OCI-M2 (cell line): ENCODE results near the gene FSHB.
"Not testable (repeated sequence)": the region's sequence is repeated elsewhere in the genome, so short reads cannot be mapped to it uniquely, and the experiment has no call there.

Source experiments
- DNase-seq: peaks from one replicate; lab custom pipeline; 2025; ENCODE audit not compliant: unreplicated experiment; lab: John Stamatoyannopoulos, UW

Gene FSHB

DNA sequence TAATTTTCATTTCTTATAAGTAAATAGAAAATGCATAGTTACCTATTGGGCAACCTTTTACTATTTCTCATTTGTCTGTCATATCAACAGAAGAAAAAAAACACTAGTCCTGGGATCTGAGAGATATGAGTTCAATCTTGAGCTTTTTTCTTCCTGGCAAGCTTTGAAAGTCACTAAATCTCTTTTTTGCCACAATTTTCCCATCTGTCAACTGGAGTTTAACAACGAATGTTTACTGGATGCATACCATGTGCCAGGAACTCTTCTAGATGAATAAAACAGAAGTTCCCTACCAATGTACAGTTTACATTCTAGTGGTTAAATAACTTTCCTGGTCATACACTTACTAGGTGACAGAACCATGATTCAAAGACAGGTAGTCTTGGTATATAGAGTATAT lies 31.0 kb downstream of the FSHB start:
- DNase-seq, result no peak

GRCh38 chr11:30268638-30269037 lies 37.8 kb downstream of the FSHB start:
- DNase-seq, result not testable (repeated sequence)

- DNase-seq, result no peak
Measured at GRCh38 chr11:30270671-30271070, 39.9 kb downstream of the FSHB start.

DNA sequence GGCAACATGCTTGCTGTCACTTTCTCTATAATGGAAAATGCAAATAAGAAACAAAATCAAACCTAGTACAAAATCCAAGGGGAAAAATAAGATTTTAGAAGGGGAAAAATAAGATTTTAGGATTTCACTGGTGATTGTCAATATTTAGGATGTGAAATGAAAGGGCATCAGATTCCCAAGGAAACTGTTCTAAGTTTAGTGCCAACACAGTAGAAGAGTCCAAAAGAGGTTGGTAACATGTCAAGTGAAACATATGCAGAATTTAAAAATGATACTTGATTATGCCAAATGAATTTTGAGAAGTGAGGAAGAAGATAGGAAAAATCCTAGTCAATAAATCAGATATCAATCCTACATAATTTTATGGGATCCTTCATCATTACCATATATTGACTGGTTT lies 46.4 kb downstream of the FSHB start:
- DNase-seq, result no peak

DNA sequence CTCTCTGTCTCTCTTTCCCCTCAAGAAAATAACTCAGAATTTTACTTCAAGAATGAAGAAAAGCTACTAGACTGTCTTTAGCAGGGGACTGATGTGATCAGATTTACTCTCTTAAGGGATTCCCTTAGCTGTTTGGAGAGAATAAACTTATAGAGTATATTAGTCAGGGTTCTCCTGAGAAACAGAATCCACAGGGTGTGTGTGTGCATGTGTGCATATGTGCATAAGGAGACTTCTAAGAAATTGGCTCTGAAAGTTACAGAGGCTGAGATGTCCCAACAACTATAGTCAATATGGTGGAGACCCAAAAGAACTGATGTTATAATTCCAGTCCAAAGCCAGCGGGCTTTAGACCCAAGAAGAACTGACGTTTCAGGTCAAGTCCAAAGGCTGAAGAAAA lies 49.0 kb downstream of the FSHB start:
- no peak for DNase-seq

DNA sequence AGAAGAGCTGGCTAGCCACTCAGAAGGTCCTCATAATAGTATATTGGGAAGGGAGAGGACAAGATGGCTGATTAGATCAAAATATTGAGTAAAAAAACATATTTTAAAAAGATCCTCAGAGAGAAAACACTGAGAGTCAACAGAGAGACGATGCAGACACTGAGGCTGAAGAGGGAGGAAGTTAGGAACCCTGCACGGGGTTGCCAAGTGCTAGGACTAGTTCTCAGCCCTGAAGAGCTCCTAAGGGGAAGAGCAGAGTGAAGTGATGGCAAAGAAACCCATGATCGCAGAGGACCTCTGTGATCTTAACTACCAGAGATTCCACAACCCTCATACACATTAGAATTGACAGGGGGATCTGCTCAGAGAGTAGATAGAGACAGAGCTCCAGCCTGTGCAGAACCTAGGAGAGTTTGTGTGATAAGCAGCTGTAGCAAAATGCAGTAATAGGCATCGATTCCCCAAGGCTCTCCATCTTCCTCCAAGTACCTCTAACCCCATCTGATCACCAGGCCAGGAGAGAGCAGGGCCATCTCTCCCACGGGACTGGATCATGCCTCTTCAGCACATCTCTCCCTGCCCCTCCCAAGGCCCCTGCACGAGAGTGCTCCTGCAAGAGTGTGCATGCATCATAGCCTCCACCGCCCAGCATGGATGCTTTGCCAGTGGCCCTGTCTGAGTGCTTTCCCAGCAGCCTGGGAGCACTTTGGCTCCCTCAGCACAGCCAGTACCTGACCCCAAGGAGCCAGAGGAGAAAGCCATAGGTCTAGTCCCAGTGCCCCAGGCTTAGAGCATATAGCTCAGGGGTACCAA lies 50.9 kb downstream of the FSHB start:
- no peak for DNase-seq

- no peak for DNase-seq
Measured at GRCh38 chr11:30282289-30282631, 51.4 kb downstream of the FSHB start.
